ENCODE results near the gene FOXD2. TPM values are rescaled to one million over a fixed set of nuclear protein-coding genes. Genes with fewer than 3 reads are reported as not detected.

FOXD2 gene
- total RNA-seq, 1 donor from 2014 or later: 0.07 TPM

DNA sequence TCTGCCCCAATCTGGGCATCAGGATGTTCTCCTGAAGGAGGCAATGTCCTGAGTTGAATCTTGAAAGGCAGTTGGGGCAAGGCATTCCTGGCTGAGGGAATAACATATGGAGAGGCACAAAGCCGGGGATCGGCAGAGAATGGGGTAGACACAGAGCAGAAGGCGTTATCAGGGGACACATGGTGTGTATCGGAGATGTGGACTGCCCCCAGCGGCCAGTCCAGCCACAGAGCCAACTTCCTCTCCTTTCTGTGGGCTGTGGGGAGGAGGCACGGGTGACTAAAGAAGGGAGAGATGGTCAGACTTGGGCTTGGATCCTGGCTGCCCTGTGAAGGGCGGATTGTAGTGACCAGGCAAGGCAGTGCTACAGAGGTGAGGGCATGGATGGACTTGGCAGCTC, 32.1 kb downstream of the FOXD2 start:
- H3K79me2 ChIP-seq (ENCODE audit: insufficient read depth, low read length): no peaks in the 10 kb centered on the region
- TF ChIP-seq, protein P1, sequence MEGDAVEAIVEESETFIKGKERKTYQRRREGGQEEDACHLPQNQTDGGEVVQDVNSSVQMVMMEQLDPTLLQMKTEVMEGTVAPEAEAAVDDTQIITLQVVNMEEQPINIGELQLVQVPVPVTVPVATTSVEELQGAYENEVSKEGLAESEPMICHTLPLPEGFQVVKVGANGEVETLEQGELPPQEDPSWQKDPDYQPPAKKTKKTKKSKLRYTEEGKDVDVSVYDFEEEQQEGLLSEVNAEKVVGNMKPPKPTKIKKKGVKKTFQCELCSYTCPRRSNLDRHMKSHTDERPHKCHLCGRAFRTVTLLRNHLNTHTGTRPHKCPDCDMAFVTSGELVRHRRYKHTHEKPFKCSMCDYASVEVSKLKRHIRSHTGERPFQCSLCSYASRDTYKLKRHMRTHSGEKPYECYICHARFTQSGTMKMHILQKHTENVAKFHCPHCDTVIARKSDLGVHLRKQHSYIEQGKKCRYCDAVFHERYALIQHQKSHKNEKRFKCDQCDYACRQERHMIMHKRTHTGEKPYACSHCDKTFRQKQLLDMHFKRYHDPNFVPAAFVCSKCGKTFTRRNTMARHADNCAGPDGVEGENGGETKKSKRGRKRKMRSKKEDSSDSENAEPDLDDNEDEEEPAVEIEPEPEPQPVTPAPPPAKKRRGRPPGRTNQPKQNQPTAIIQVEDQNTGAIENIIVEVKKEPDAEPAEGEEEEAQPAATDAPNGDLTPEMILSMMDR (IDR thresholded peaks at IDR 0.05; ENCODE audit: insufficient read depth, low read depth, low read length): no peak
- no peak for TF ChIP-seq EZH2 (IDR thresholded peaks at IDR 0.05; ENCODE audit: insufficient read depth, low read length)
- no peak overlapping the region for H3K9ac ChIP-seq (ENCODE audit: low read length)
- no peaks in the 10 kb centered on the region for H4K20me1 ChIP-seq (ENCODE audit: insufficient read depth, low read length)
- H2AFZ ChIP-seq (ENCODE audit: low read depth, low read length): no peak overlapping the region
- Mint-ChIP-seq H3K36me3 (ENCODE audit: low read depth, unreplicated experiment) (no peaks in the 10 kb centered on the region), H3K9me3 (ENCODE audit: unreplicated experiment) (peaks cover 3% of the 10 kb centered on the region), H3K4me1 (ENCODE audit: low read depth, unreplicated experiment) (no peaks in the 10 kb centered on the region), H3K27ac (ENCODE audit: unreplicated experiment) (no peak overlapping the region), H3K4me3 (ENCODE audit: unreplicated experiment) (no peak overlapping the region), H3K27me3 (ENCODE audit: low read depth, unreplicated experiment) (peaks cover 25% of the 10 kb centered on the region)
- H3K36me3 ChIP-seq (ENCODE audit: insufficient read depth, low read length): no peaks in the 10 kb centered on the region
- FAIRE-seq: no peak
- H3K9me3 ChIP-seq (ENCODE audit: insufficient read depth, low read depth, low read length): no peaks in the 10 kb centered on the region
- DNase-seq (ENCODE audit: low read depth): no peak
- peaks cover 5% of the 10 kb centered on the region for H3K27me3 ChIP-seq (ENCODE audit: insufficient read depth, low read length)
- no peak overlapping the region for H3K4me3 ChIP-seq (ENCODE audit: insufficient read depth, low read depth, low read length)
- no peak overlapping the region for H3K4me2 ChIP-seq (ENCODE audit: low read length)
- H3K27ac ChIP-seq (ENCODE audit: low read depth, low read length): no peak overlapping the region
- no peaks in the 10 kb centered on the region for H3K4me1 ChIP-seq (ENCODE audit: insufficient read depth, low read length)

DNA sequence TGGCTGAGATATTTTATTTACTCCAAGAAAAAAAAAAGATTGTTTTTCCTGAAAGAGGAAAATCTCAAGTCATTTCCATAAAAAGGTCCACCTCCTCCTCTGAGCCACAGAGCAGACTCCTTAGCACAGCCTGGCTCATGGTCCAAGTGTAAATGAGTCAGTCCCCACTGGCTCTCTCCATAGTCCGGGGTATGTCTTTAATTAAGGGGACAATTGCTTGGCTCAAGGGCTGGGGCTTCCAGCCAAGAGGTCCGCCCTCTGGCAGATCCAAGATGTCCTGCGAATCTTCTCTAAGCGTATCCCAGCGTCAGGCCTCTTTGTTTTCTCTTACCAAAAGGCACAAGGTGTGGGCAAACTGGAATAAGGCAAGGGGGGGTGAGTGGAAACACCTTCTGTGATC, 33.3 kb downstream of the FOXD2 start:
- Mint-ChIP-seq H3K4me1 (ENCODE audit: low read depth, unreplicated experiment) (no peaks in the 10 kb centered on the region), H3K36me3 (ENCODE audit: low read depth, unreplicated experiment) (no peaks in the 10 kb centered on the region), H3K9me3 (ENCODE audit: unreplicated experiment) (peaks cover 3% of the 10 kb centered on the region), H3K4me3 (ENCODE audit: unreplicated experiment) (no peak overlapping the region), H3K27ac (ENCODE audit: unreplicated experiment) (no peak overlapping the region), H3K27me3 (ENCODE audit: low read depth, unreplicated experiment) (peaks cover 34% of the 10 kb centered on the region)
- Histone ChIP-seq H3K27ac (ENCODE audit: low read depth, low read length) (no peak overlapping the region), H2AFZ (ENCODE audit: low read depth, low read length) (no peak overlapping the region), H3K4me3 (ENCODE audit: insufficient read depth, low read depth, low read length) (no peak overlapping the region), H3K4me2 (ENCODE audit: low read length) (no peak overlapping the region), H3K79me2 (ENCODE audit: insufficient read depth, low read length) (no peaks in the 10 kb centered on the region), H3K36me3 (ENCODE audit: insufficient read depth, low read length) (no peaks in the 10 kb centered on the region), H3K9me3 (ENCODE audit: insufficient read depth, low read depth, low read length) (no peaks in the 10 kb centered on the region), H3K4me1 (ENCODE audit: insufficient read depth, low read length) (no peaks in the 10 kb centered on the region), H3K9ac (ENCODE audit: low read length) (no peak overlapping the region), H4K20me1 (ENCODE audit: insufficient read depth, low read length) (no peaks in the 10 kb centered on the region), H3K27me3 (ENCODE audit: insufficient read depth, low read length) (peaks cover 2% of the 10 kb centered on the region)
- DNase-seq (ENCODE audit: low read depth) (no peak), FAIRE-seq (no peak)
- TF ChIP-seq, protein P1 (IDR thresholded peaks at IDR 0.05; ENCODE audit: insufficient read depth, low read depth, low read length): no peak

DNA sequence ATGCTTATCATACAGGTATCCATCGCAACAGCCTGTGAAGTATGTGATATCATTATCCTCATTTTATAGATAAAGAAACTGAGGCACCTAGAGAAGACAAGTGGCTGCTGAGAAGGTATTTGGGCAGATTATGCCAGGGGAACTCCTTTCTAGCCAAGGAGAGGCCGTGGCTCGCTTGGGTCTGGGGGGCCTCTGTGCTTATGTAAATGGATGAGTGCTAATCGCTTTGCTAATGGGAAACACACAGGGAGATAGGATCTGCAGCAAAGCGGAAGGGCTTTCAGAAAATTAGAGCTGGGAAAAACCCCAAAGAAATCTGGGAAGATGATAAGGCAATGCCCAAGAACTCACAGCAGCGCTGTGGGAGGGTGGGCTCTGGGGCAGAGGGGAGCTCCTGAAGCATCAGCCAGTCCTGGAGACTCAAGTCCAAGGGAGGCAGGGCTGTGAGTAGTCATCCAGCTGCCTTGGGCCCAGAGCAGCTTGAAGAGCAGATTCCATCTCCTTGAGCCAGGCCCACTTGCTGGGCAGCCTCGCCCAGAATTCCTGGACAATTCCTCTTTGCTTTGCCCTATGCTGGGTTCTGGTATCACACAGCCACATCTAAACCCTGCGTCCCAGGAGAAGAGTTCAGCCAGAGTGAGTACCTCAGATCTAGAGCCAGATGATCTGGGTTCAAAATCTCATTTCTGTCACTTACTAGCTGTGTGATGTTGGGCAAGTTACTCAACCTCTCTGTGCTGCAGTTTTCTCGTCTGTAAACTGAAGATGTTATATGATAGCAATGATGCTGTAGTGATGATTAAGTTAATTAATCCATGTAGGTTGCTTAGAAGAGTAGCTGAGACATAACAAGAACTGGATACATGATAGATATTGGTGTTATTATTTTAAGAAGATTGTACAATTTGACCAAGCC, 36.7 kb downstream of the FOXD2 start:
- Mint-ChIP-seq H3K4me1 (ENCODE audit: low read depth, unreplicated experiment) (peaks cover 1% of the 10 kb centered on the region), H3K9me3 (ENCODE audit: unreplicated experiment) (peaks cover 3% of the 10 kb centered on the region), H3K4me3 (ENCODE audit: unreplicated experiment) (no peak overlapping the region), H3K27me3 (ENCODE audit: low read depth, unreplicated experiment) (peaks cover 48% of the 10 kb centered on the region), H3K27ac (ENCODE audit: unreplicated experiment) (no peak overlapping the region), H3K36me3 (ENCODE audit: low read depth, unreplicated experiment) (no peaks in the 10 kb centered on the region)
- Histone ChIP-seq H4K20me1 (ENCODE audit: insufficient read depth, low read length) (no peaks in the 10 kb centered on the region), H2AFZ (ENCODE audit: low read depth, low read length) (no peak overlapping the region), H3K79me2 (ENCODE audit: insufficient read depth, low read length) (no peaks in the 10 kb centered on the region), H3K4me2 (ENCODE audit: low read length) (no peak overlapping the region), H3K4me1 (ENCODE audit: insufficient read depth, low read length) (no peaks in the 10 kb centered on the region), H3K9me3 (ENCODE audit: insufficient read depth, low read depth, low read length) (no peaks in the 10 kb centered on the region), H3K27me3 (ENCODE audit: insufficient read depth, low read length) (no peaks in the 10 kb centered on the region), H3K27ac (ENCODE audit: low read depth, low read length) (no peak overlapping the region), H3K9ac (ENCODE audit: low read length) (no peak overlapping the region), H3K36me3 (ENCODE audit: insufficient read depth, low read length) (no peaks in the 10 kb centered on the region), H3K4me3 (ENCODE audit: insufficient read depth, low read depth, low read length) (no peak overlapping the region)
- TF ChIP-seq, protein P1 (IDR thresholded peaks at IDR 0.05; ENCODE audit: insufficient read depth, low read depth, low read length): no peak
- TF ChIP-seq EZH2 (IDR thresholded peaks at IDR 0.05; ENCODE audit: insufficient read depth, low read length): no peak
- DNase-seq (ENCODE audit: low read depth): no peak
- no peak for FAIRE-seq

All from astrocyte (in vitro differentiated cells and primary cell).